HCEC 1CT (cell line): ENCODE measurements around the gene ATP10B.
"Not testable (repeated sequence)": the region's sequence is repeated elsewhere in the genome, so short reads cannot be mapped to it uniquely, and the experiment has no call there.

Experiments
- DNase-seq: peaks from one replicate; pipeline ENCODE4 v3.0.0-alpha.2; 2017

Gene ATP10B

GRCh38 chr5:160749026-160749425 lies 103.0 kb downstream of the ATP10B start:
- DNase-seq: no peak

DNA sequence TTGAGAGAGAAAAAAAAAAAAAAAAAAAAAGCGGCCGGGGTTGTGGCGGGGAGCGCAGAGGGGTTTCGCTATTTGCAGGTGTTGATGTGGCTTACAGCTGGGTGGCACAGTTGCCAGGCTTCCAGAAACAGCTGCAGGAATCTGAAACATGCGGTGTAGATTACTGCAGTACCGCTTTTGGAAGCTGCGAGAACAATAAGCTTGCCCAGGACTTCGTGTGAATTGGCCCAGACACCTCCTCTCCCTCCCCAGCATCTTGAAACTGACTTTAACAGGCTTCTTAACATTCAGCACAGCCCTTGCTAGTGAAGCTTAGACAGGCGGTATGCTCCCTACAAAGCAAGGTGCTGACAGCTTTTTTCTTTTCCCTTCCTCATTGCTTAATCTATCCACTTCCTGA lies 104.0 kb downstream of the ATP10B start:
- DNase-seq: no peak

DNA sequence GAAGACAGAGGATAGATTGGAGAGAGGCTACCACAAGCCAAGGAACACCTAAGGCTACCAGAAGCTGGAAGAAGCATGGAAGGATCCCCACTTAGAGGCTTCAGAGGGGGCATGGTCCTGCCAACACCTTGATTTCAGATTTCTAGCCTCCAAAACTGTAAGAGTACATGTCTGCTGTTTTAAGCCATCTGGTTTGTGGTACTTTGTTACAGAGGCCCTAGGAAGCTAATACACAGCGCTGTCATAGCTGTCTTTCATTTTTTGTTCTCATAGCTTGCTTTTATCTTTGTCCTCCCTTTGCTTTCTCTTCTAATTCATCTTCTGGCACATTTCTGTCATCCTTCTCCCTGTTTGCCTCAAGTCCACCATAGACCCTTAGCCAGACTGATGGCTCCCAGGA lies 104.5 kb downstream of the ATP10B start:
- DNase-seq: no peak

- DNase-seq: no peak
These were observed 107.5 kb downstream of the ATP10B start for GRCh38 chr5:160744268-160745101.

DNA sequence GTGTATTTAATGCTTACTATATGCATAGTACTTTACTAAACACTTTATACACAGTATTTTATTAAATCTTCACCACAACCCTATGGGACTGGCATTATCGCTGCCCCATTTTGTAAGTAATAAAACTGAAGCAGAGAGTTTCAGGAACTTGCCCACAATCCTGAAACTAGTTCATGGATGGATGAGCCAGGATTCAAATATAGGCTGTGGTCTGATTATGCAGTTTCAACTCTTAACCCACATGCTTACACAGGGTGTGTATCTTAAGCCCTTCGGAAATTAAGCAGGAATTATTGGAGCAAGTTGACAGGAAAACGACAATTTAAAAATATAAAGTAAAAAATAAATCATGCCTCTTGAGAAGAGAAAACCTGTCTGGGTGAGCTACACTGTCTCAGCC lies 109.0 kb downstream of the ATP10B start:
- no peak for DNase-seq

DNA sequence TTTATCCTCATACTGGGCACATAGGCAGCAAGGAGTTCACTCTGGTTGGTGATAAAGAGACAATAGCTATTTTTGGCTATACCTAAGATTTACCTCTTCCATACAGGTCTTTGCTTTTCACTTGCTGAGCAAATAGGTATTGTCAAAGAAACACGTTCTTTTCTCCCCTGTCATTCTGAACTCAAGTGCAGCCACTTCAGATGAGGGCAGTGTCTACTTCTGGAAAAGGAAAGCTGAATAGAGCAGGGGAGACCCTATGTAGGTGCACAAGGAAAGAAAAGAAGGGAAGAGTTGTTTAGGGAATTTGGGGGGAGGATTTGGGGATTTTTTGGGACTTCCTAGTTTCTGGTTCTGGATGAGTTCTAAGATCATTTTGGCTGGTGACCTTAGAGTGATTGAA lies 109.6 kb downstream of the ATP10B start:
- DNase-seq: no peak

GRCh38 chr5:160727296-160727997 lies 124.6 kb downstream of the ATP10B start:
- DNase-seq: no peak

DNA sequence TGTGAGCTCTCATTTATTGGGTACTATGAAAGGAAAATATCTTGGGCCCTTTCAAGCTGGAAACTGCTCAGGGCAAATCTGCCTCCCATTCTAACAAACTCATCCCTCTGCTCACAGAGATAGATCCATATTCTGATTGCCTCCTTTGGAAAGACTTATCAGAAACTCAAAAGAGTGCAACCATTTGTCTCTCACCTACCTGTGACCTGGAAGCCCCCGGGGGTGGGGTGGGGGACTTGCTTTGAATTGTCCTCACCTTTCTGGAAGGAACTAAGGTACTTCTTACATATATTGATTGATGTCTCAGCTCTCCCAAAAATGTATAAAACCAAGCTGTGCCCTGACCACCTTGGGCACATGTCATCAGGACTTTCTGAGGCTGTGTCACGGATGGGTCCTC lies 125.3 kb downstream of the ATP10B start:
- DNase-seq: no peak

GRCh38 chr5:160720822-160721221 lies 131.2 kb downstream of the ATP10B start:
- no peak for DNase-seq

- DNase-seq: not testable (repeated sequence)
These were observed 136.5 kb downstream of the ATP10B start for GRCh38 chr5:160715508-160715907.

- DNase-seq: no peak
These were observed 148.3 kb downstream of the ATP10B start for GRCh38 chr5:160703547-160704189.

- no peak for DNase-seq
These were observed 149.1 kb downstream of the ATP10B start for GRCh38 chr5:160702934-160703333.

DNA sequence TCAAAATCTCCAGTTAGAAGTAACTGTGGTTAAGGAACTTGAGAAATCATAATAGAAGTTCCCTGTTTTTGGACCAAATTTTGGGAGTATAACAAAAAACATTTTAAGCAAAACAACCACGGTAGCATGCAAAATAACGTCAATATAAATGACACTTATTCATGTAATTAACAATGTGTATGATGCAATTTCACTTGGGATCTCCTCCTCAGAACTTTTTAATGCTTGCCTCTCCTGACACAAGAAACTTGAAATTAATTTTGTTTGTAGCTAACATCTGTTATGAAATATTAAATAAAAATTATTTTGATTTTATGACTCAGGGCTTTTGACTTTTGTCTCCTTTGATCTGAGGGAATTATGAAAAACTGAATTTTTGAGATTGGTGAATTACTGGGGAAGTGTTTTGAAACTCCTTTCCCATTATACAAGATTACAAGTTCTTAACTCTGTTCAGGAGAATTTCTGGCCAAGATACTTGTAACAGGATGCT lies 149.7 kb downstream of the ATP10B start:
- no peak for DNase-seq

DNA sequence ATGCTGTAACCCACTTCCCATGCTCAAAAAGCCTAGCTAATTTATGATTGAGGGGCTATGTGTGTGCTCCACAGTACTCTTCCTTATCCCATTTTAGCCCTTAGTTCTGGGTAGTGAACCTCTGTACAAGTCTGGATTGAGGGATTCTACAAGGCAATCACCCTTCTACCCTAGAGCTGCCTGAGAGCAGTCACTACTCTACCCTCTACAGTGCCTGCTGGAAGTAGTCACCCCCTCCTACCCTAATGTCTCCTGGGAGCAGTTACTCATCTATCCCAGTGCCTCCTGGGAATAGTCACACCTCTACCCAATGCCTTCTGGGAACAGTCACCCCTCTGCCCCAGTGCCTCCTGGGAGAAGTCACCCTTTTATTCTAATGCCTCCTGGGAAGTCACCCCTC lies 150.6 kb downstream of the ATP10B start:
- no peak for DNase-seq

- no peak for DNase-seq
These were observed 152.7 kb downstream of the ATP10B start for GRCh38 chr5:160699301-160699700.

GRCh38 chr5:160697281-160697680 lies 154.7 kb downstream of the ATP10B start:
- DNase-seq: no peak

GRCh38 chr5:160694896-160695295 lies 157.1 kb downstream of the ATP10B start:
- DNase-seq: no peak

- no peak for DNase-seq
These were observed 158.1 kb downstream of the ATP10B start for GRCh38 chr5:160693831-160694465.

DNA sequence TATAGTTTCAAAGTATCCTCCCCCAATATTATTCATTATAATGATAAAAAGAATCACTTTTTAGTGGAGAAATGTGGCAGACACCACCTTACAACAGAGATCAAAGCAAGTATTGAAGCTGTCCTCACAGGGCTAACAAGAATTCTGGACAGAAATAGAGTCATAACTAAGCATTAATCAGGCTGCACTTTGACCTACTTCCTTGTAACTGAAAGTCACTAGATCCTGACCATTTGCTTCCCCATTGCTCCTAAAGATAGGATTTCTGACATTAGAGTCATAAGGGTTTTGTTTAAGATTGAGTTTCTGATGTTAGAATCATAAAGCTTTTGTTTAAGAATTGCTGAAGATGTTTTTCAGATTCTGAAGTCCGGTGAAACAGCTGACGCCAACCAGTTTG lies 159.7 kb downstream of the ATP10B start:
- no peak for DNase-seq

DNA sequence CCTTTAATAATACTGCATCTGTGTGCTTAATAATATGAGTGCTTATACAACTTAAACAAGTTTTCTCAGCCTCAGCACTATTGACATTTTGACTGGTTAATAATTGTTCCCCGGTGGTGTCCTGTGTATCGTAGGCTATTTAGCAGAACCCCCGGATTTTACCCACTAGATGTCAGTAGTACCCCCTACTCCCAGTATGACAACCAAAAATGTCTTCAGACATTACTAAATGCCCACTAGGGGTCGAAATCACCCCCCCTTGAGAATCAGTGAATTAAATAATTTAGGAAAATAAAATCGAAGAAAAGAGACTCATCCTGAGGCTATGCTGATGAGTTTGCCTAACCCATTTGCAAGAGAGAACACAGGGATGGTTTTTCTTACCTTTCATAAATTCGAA lies 166.3 kb downstream of the ATP10B start:
- DNase-seq: no peak

DNA sequence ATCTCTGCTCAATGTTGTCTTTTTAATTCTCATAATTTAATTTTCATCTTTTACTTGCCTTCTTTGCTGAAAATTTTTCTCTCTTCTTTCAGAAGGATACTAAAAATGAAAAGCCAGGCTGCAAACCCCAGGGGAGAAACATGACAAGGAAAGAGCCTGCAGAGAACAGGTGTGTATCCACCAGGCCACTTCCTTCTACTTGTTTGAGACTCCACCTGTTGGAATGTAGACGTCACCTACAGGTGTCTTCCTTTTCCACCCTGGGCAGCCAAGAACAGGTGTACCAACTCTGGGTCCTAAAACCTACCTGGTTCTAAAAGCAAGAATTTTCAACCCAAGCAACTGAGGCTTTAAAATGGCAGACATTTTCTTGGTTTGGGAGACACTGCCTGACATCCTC lies 166.8 kb downstream of the ATP10B start:
- no peak for DNase-seq

GRCh38 chr5:160679567-160680309 lies 172.3 kb downstream of the ATP10B start:
- no peak for DNase-seq

GRCh38 chr5:160675988-160676387 lies 176.0 kb downstream of the ATP10B start:
- DNase-seq: no peak
